Measurements from ENCODE around the gene DRG2.

The DRG2 gene, protein sequence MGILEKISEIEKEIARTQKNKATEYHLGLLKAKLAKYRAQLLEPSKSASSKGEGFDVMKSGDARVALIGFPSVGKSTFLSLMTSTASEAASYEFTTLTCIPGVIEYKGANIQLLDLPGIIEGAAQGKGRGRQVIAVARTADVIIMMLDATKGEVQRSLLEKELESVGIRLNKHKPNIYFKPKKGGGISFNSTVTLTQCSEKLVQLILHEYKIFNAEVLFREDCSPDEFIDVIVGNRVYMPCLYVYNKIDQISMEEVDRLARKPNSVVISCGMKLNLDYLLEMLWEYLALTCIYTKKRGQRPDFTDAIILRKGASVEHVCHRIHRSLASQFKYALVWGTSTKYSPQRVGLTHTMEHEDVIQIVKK

DNA sequence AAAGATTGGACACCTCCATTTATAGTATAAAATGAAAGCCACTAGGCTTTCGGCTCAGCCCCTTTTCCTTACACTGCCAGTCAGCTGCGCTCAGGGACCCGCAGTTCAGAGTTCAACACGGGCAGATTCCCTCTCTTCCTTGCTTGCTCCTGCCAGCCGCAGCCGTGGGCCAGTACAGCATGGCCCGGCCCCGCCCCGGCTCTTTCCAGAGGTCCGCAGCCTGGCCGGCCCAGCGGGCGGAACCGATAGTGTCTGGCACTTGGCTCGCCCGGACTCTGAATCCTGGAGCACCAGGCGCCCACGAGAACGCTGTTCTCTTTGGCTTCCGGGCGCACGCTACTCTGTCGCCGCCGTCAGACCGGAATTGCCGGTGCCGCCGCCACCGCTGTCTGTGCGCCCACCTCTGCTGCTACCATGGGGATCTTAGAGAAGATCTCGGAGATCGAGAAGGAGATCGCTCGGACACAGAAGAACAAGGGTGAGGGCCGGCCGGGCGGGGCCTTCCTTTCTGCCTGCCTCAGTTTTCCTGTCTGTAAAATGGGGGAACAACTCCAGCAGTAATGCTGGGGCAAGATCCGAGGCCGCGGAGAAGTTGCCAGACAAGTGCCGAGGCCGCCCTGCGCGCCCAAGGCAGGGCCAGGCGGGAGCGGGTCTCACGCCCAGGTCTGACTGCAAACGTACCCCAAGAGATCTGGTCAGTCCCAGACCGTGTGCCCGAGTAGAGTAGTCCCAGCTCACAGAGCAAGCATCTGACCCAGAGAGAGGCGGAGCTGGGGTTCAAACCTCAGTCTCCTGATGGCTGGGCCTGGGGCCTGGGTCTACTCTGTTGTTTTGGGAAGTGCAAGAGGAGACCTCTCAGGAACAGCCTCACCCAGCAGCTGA, at the start of gene DRG2:
TSS of gene DRG2 (plus strand) at position 339 of the 882 bp plus-strand sequence. CDS start at position 415, 76 bp downstream.
- peak; percentile 92 for DNase-seq (ENCODE audit: low spot score)

DNA sequence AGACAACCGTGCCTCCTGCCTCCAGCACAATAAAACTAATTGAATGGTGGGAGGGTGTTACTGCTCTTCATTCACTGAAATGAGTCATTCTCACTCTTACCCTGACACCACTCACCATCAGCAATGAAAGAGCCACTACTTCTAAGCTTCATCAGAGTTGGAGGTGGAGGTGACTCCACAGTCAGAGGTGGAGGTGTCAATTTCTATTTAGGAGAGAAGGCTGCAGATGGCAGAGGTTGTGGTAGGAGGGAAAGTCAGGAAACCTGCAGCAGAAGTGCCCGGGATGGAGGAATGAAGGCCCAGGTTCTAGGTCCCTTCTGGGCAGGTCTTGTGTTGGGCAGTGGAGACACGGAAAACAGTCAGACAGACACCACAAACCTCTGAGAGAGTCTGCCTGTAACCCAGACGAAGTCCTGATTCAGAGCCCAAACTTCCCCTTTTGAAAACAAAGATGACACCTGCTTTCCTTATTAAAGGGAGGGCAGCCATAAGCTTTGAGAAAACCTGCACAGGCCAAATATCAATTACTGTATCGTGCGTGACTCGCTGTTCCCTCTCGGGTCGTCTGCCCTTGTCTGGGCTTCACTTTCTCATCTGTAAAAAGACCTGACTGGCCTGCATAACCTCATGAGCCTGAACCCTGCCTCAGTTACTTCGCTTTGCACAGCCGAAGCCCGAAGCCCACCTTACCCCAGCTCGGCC, 49.4 kb upstream of the DRG2 start:
- DNase-seq (ENCODE audit: low spot score), result peak; percentile 53

DNA sequence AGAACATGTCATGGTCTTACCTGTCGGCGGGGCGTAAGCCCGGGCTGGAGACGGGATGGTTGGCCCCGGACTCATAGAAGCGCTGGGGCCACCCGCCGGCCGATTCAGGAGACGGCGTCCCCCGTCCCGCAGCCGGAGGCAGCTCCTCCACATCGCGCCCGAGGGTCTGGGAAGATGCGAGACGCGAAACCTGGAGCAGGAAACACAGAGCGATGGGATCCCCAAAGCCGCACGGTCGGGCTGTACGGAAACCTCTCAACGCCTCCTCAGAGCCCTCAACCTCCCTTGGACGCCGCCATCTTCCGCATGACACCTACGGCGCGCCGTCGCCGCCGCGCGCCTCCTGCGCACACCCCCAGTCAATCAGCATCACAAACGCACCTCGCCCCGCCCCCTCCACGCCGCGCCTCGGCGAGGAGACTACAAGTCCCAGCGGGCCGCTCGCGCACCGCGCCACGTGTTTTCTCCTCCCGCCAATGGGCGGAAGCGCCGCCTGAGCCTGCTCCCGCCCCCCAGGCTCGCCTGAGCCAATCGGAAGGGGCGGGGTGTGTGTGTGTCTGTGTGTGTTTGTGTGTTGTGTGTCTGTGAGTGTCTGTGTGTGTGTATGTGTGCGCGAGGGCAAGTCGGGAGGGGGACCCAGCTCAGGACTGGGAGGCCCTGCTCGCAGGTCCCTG, 48.8 kb upstream of the DRG2 start, which contains the start of the genes ATPAF2 and GID4:
TSS of gene ATPAF2 (minus strand) at position 308 of the 674 bp plus-strand sequence. CDS start at position 153, 155 bp downstream.
TSS of gene GID4 (plus strand) at position 548 of the 674 bp plus-strand sequence. CDS start at position 605, 57 bp downstream.
- peak; percentile 99 for DNase-seq (ENCODE audit: low spot score)

DNA sequence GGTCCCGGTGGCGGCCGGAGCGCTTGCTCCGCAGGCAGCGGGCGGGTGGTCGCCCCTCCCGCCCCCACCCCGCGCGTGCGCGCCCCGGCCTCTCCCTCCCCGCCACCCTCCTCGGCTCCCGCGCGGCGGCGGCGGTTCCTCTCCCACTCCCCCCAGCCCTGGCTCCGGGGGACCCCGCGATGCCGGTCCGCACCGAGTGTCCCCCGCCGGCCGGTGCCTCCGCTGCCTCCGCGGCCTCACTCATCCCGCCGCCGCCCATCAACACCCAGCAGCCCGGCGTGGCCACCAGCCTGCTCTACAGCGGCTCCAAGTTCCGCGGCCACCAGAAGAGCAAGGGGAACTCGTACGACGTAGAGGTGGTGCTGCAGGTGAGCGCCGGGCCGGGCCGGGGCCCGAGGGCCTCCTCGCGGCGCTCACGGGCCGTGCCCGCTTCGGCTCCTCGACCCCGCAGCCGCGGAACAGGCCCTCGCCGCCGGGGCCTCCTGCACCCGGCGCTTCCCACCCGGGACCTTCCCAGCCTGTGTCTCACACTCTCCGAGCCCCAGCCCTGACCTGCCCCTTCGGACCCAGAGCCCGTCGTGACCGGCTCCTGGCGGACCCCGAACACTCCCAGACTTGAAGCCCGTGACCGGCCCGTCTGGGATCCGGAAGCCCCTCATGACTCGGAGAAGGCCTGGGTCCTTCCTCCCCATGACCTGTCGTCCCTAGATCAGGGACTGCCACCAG, 48.0 kb upstream of the DRG2 start:
- DNase-seq (ENCODE audit: low spot score), result peak; percentile 41

DNA sequence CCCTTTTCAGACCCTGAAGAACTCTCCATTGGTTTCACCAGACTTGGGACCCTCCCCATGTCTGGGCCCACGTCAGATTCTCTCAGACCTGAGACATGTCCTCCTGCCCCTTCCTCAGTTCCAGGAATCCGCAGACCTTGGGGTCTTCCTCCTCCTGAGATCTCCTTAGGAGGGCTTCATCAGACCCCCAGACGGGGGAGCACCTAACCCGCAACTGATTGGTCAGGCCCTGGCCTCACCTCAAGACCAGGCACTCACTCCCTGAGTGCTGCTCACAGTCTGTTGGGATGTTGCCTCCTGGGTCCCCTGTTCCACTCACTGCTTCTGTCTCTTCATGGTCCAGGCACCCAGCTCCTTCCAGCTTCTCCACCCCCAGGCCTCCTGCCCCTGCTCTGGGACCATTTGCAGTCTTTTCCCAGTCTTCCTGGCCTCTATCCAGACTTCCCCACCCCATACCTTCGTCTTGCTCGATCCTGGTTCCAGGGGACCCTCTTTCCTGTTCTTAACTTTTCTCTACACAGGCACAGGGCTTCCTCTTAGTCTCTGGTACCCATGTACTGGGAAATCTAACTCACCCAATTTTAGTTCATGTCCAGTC, 47.4 kb upstream of the DRG2 start:
- peak; percentile 23 for DNase-seq (ENCODE audit: low spot score)

DNA sequence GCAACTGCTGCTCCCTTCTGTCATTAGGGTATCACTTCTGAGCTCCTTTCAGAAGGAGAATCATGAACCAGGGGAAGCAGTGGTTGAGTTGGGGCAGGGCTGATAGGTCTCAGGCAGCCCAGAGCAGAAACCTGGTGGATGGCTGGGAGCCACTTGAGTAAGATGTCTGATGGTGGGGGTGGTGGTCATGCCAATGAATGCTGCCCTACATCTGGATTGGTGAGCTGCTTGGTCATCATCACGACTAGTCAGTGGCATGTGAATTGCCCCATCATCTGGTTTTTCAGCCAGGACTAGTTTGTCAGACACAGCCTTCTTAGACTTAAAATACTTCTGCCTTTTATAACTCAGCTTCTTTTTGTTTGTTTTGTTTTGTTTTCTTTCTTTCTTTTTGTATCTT, 46.0 kb upstream of the DRG2 start:
- DNase-seq (ENCODE audit: low spot score), result peak; percentile 54

DNA sequence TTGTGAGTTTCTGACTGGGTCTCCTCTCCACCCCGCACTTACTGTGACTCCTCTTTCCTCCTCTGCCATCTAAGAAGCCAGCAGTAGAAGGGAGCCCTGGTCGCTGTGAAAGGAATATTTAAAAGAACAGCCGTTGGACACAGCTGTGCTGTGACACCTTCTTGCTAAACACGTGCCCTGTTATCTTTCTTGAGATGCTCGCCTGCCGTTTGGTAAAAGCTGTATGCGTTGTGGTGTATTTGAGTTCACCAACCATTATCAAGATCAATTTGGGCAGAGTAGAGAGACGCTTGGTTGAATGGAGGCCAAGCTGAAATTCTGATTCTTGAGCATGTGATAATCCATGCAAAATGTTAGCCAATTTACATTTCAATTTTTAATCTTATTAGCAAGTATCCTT, 44.8 kb upstream of the DRG2 start:
- no peak for DNase-seq (ENCODE audit: low spot score)

DNA sequence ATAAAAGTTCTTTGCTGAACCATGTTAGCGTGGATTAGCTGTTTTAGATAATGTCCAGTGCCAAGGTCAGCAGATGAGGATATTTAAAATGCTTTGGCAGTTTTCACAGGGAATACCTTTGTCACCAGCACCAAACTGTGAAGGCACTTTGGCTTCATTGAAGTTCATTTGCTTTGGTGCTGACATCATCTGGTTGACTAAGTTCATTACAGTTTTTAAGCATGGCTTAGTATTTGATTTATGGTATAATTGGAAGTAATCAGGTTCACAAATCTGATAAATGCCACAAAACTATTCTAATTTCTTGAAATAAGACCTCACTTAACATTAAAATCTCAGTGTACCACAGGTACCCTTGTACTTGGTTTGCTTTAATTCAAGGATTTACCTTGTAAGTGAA, 44.3 kb upstream of the DRG2 start:
- peak; percentile 17 for DNase-seq (ENCODE audit: low spot score)

DNA sequence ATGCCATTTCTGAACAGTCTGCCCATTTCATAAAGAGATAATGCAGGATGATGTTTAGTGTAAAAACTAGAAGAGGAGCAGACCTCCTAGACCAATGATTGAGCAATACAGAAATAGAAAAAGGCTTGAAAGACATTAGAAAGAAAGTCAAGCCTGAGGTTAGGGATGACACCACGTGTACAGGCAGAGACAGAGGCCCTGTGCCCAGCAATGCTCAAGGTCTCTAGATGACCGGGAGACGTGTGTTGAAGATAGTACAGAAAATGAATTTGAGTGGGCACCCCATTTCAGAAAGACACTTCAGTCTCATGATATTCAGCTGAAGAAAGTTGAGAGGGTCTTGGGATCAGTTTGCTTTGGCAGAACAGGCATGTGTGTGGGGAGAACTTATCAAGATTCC, 43.1 kb upstream of the DRG2 start:
- DNase-seq (ENCODE audit: low spot score), result no peak

DNA sequence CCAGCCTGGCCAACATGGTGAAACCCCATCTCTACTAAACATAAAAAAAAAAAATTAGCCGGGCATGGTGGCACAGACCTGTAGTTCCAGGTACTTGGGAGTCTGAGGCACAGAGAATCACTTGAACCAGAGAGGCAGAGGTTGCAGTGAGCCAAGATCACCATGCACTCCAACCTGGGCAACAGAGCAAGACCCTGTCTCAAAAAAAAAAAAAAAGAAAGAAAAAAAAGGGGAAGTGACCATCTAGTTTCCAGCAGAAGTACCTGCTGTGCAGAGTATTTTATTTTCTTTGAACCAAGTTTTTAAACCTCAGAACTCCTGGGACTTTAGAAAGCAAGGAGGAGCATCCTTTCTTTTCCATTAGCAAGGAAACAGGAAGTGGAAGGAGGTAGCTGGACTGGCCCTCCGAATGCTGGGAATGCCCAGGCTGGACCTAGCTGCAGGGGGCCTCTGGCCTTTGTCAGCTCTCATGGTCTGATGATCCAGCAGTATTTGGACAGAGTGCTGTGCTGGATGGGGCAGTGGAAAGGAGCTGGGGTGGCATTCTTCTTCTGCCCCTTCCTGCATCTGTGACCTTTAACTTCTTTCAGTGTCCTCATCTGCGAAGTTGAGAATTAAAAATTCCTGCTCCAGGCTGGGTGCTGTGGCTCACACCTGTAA, 41.9 kb upstream of the DRG2 start:
- DNase-seq (ENCODE audit: low spot score), result peak; percentile 51

DNA sequence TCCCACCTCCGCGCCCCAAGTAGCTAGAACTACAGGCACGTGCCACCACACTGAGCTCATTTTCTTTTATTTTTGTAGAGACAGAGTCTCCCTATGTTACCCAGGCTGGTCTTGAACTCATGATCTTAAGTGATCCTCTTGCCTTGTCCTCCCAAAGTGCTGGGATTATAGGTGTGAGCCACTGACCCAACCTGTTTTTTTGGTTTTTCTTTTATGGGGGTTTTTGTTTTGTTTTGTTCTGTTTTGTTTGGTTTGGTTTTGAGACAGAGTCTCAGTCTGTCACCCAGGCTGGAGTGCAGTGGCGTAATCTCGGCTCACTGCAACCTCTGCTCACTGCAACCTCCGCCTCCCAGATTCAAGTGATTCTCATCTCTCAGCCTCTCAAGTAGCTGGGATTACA, 32.2 kb upstream of the DRG2 start:
- no peak for DNase-seq (ENCODE audit: low spot score)

DNA sequence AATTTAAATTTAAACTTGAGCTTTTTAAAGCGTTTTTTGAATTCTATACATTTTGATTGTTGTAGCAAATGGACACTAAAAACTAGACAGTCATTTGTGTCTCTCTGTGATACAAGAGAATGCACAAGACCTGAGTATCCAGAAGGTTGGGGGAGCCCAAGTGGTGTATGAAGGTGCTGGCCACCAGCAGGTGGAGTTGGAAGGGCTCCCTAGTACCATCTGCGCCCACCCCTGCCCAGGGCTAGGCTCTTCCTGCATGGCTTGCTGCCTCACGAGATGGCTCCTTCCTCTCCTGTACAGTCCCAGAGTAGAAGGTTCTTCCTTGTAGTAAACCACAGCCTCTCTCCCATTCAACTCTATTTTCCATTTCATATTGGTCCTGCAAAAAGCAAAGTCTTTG, 31.5 kb upstream of the DRG2 start:
- no peak for DNase-seq (ENCODE audit: low spot score)

DNA sequence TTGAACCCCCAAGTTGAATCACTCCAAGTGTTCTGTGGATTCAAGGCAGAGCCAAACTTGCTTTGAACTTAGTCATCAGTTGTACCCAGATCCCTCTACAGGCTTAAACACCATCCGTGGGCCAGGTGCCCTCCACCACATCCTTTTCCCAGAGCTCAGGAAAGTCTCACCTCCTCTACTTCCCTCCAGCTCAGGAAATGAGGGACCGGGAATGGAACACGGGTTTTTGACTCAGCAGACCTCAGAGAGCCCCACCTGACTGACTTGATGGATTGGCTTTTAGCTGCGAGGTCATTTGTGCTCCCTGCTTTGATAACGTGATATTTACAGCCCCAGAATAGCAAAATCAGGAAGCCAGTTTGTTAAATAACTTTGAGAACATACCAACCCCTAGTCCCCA, 28.5 kb upstream of the DRG2 start:
- DNase-seq (ENCODE audit: low spot score), result no peak

DNA sequence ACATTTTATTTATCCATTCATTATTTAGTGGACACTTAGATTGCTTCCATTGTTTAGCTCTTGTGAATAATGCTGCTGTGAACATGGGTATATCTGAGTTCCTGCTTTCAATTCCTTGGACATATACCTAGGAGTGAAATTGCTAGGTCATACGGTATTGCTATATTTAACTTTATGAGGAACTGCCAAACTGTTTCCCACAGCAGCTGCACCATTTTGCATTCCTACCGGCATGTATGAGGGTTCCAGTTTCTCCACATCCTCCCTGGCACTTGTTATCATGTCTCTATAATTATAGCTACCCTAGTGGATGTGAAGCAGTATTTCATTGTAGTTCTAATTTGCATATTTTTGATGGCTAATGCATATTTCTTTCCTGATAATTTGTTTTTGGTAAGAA, 23.7 kb upstream of the DRG2 start:
- DNase-seq (ENCODE audit: low spot score), result no peak

DNA sequence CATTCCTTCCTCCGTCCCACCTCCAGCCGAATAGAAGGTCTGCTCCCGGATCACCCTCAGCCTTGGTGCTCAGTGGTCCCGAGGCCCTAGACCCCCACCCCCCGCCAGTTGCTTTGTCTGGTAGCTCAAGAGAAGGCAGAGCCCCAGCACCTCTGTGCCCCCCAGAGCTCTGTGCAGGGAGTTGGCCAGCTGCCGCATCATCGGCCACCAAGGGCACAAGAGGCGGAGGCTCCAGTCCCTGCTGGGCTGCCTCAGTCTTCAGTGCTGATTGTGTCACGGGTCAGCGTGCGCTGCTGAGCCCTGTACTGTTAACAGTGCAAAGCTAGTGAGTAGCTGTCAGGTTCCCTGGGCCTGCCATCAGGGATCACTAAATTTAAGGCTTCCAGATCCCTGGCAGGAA, 22.2 kb upstream of the DRG2 start:
- no peak for DNase-seq (ENCODE audit: low spot score)

DNA sequence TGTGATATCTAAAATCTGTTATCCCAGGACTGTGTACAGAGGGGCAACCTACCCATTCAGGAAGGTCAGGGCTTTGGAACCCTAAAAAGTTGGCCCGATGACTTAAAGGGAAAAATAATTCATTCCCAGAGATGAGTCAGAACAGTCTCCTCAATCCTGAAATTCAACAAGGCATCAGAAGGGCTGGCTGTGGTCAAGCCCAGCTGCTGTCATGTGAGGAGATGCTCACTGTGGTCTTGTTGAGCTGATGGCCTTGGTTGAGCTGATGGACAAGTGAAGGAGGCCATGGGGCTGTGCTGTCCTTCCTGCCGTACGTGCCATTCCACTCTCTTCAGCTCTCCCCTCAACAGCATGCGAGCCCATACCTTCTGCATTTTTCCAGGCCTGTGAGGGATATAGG, 20.9 kb upstream of the DRG2 start:
- no peak for DNase-seq (ENCODE audit: low spot score)

DNA sequence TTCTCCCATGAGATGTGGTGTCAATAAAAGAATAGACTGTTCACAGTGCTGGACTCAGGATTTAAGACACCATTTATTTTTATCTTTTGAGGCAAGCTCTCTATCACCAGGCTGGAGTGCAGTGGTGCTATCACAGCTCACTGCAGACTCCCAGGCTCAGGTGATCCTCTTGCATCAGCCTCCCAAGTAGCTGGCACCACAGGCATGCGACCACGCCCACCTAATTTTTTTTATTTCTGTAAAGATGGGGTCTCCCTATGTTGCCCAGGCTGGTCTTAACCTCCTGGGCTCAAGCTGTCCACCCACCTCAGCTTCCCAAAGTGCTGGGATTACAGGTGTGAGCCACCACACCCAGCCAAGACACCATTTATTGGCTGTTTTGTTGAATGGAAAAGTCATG, 18.6 kb upstream of the DRG2 start:
- DNase-seq (ENCODE audit: low spot score), result no peak

DNA sequence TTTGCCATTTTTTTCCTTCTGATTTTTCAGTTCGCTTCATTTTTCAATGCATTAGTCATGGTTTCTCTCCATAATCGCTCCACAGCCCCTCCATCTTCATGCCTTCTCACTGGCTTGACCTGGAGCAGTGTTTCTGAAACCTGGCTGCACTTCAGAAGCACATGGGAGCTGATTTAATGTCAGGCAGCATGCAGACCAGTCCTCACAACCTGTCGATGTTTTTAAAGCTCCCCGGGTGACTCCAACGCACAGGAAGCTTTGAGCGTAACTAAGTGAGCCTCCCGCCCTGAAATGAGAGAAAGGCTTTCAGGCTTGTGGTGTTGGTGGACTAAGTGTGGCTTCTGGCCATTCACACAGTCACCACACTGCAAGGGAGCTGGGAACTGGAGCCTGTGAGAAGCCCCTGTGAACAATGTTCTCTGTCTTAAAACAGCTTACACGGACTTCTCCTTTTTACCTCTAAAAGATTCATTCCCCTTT, 16.8 kb upstream of the DRG2 start:
- DNase-seq (ENCODE audit: low spot score), result peak; percentile 12

DNA sequence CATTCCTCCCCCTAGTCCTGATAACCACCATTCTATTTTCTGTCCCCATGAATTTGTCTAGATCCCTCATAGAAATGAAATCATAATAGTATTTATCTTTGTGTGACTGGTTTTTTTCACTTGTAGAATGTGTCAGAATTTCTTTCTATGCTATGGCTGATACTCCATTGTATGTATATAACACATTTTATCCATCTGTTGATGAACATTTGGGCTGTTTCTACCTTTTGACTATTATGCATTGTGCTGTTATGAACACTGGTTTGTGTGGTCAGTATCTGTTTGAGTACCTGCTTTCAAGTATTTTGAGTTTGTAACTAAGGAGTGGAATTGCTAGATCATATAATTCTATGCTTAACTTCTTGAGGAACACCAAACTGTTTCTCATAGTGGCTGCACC, 16.0 kb upstream of the DRG2 start:
- DNase-seq (ENCODE audit: low spot score), result no peak

Measured in kidney tubule cell (primary cell).